Keratinocyte (primary cell): ENCODE measurements around the gene PGC. TPM values are rescaled to one million over a fixed set of nuclear protein-coding genes. Genes with fewer than 3 reads are reported as not detected.

Experiments used
- DNase-seq: peaks from one replicate; pipeline ENCODE4 v3.0.0-alpha.2; 2011; ENCODE audit warnings: low read depth, missing footprints, low spot score
- FAIRE-seq: peaks from 2 replicates; lab custom pipeline; 2011; peaks lifted over from hg19 to GRCh38; lab: Jason Lieb, UNC
- H2AFZ ChIP-seq: 2 replicates; pipeline ENCODE4 v1.6.0; 2012; ENCODE audit warnings: low read length, control low read depth, inconsistent platforms; ENCODE audit not compliant: control insufficient read depth
- H3K27ac ChIP-seq: 2 replicates; pipeline ENCODE4 v1.5.1; 2011; ENCODE audit warnings: low read length; ENCODE audit not compliant: control insufficient read depth, insufficient read depth
- H3K27me3 ChIP-seq: 3 replicates; pipeline ENCODE4 v1.6.0; 2011; ENCODE audit warnings: low read length; ENCODE audit not compliant: control insufficient read depth, insufficient read depth; ENCODE audit errors: extremely low read depth
- H3K36me3 ChIP-seq, 2 experiments: 2 replicates in 1 of 2; 3 replicates in 1 of 2; pipeline ENCODE4 v1.5.1; 2011; ENCODE audit warnings: low read length in 2 of 2, mild to moderate bottlenecking in 1 of 2; ENCODE audit not compliant: control insufficient read depth in 2 of 2, insufficient read depth in 2 of 2; ENCODE audit errors: extremely low read depth in 1 of 2
- H3K4me1 ChIP-seq: 3 replicates; pipeline ENCODE4 v1.5.1; 2011; ENCODE audit warnings: low read length; ENCODE audit not compliant: control insufficient read depth, insufficient read depth; ENCODE audit errors: extremely low read depth
- H3K4me2 ChIP-seq: 3 replicates; pipeline ENCODE4 v1.6.0; 2011; ENCODE audit warnings: low read depth, low read length; ENCODE audit not compliant: control insufficient read depth, insufficient read depth; ENCODE audit errors: extremely low read depth
- H3K4me3 ChIP-seq, 3 experiments: fragments of 200-600 bp in 1 of 3; sonication (generic) in 1 of 3; 2 replicates in 2 of 3; 3 replicates in 1 of 3; pipeline ENCODE4 v1.5.1; 2011 to 2016; ENCODE audit warnings: low read length in 3 of 3, mild to moderate bottlenecking in 3 of 3, control low read depth in 2 of 3, inconsistent platforms in 1 of 3, low read depth in 1 of 3, mixed read lengths in 1 of 3, mixed run types in 1 of 3, moderate library complexity in 1 of 3; ENCODE audit not compliant: control insufficient read depth in 2 of 3, insufficient read depth in 2 of 3; ENCODE audit errors: extremely low read depth in 1 of 3
- H3K79me2 ChIP-seq: 2 replicates; pipeline ENCODE4 v1.6.0; 2012; ENCODE audit warnings: low read length; ENCODE audit not compliant: control insufficient read depth, insufficient read depth
- H3K9ac ChIP-seq: 3 replicates; pipeline ENCODE4 v1.6.0; 2011; ENCODE audit warnings: low read length; ENCODE audit not compliant: control insufficient read depth, insufficient read depth; ENCODE audit errors: extremely low read depth
- H3K9me1 ChIP-seq: 3 replicates; pipeline ENCODE4 v1.6.0; 2011; ENCODE audit warnings: low read length; ENCODE audit not compliant: control insufficient read depth, insufficient read depth; ENCODE audit errors: extremely low read depth
- H3K9me3 ChIP-seq: 2 replicates; pipeline ENCODE4 v1.5.1; 2012; ENCODE audit warnings: low read depth, low read length; ENCODE audit not compliant: control insufficient read depth
- H4K20me1 ChIP-seq: 3 replicates; pipeline ENCODE4 v1.6.0; 2011; ENCODE audit warnings: low read length; ENCODE audit not compliant: control insufficient read depth, insufficient read depth; ENCODE audit errors: extremely low read depth
- EZH2 ChIP-seq: IDR thresholded peaks from one replicate; pipeline ENCODE4 v1.6.1; 2012; ENCODE audit warnings: inconsistent platforms, mild to moderate bottlenecking, low read length, moderate library complexity
- dilution Hi-C: fragments of 300-500 bp; cut with MboI; formaldehyde crosslinking; loops from one replicate; pipeline ENCODE4 v1.7.0; 2020; ENCODE audit warnings: low sequenced_read_pairs; ENCODE audit not compliant: extremely low pct_ligation_motif_present
- polyA plus RNA-seq, 5 experiments: library from polyadenylated mRNA; depleted of rRNA in 3 of 5; stranded (reverse) in 3 of 5; stranded (forward) in 1 of 5; unstranded in 1 of 5; fragments of >200 nt; gene quantifications; 1 replicate in 1 of 5; 2 replicates in 3 of 5; 3 replicates in 1 of 5; pipeline versions ENCODE4 v1.2.1 to v1.2.3, GENCODE V29; 2011 to 2012; ENCODE audit warnings: missing spikeins in 2 of 5, low read depth in 1 of 5, low replicate concordance in 1 of 5
- TF ChIP-seq, protein P1 (sequence below), 3 experiments: IDR thresholded peaks in 1 of 3; conservative IDR thresholded peaks in 1 of 3; optimal IDR thresholded peaks in 1 of 3; 2 replicates in 2 of 3; 3 replicates in 1 of 3; pipeline versions ENCODE3 to v1.5.1; 2011; ENCODE audit warnings: low read length in 3 of 3, mild to moderate bottlenecking in 3 of 3, moderate library complexity in 2 of 3, control low read depth in 1 of 3, inconsistent platforms in 1 of 3; ENCODE audit not compliant: insufficient read depth in 2 of 3; ENCODE audit errors: extremely low read depth in 1 of 3

The PGC gene
- polyA plus RNA-seq, 1 donor (not counting 4 experiments of a cell fraction or from before 2014, with no cell fraction given), result not detected

DNA sequence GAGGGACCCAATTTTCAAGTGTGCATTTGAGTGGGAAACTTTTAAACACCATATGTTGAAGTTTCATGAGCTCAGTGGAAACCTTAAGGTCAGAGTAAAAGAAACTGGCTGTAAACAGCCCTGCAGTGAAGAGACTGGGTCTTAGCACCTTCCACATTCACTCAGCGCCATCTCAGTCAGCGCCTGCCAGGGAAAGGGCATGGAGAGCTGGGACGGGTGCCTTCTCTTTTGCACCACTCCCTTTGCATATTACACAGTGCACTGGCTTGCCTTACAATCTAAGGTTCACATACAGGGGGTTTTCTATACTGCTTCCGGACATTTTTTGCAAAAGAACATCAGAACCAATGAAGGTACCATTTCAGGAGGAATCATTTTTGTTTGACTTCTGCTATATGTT, 44.8 kb upstream of the PGC start:
- Histone ChIP-seq H3K9me1 (no peaks in the 10 kb centered on the region), H3K27ac (no peak overlapping the region), H3K4me3 (no peak overlapping the region), H3K27me3 (no peaks in the 10 kb centered on the region), H2AFZ (no peak overlapping the region), H3K9me3 (no peaks in the 10 kb centered on the region), H3K9ac (no peak overlapping the region), H4K20me1 (no peaks in the 10 kb centered on the region), H3K36me3 (peaks cover 18% of the 10 kb centered on the region in 2 experiments), H3K4me1 (peaks cover 5% of the 10 kb centered on the region), H3K79me2 (peaks cover 17% of the 10 kb centered on the region), H3K4me2 (no peak overlapping the region)
- no peak for FAIRE-seq
- DNase-seq, result no peak
- TF ChIP-seq, protein P1, sequence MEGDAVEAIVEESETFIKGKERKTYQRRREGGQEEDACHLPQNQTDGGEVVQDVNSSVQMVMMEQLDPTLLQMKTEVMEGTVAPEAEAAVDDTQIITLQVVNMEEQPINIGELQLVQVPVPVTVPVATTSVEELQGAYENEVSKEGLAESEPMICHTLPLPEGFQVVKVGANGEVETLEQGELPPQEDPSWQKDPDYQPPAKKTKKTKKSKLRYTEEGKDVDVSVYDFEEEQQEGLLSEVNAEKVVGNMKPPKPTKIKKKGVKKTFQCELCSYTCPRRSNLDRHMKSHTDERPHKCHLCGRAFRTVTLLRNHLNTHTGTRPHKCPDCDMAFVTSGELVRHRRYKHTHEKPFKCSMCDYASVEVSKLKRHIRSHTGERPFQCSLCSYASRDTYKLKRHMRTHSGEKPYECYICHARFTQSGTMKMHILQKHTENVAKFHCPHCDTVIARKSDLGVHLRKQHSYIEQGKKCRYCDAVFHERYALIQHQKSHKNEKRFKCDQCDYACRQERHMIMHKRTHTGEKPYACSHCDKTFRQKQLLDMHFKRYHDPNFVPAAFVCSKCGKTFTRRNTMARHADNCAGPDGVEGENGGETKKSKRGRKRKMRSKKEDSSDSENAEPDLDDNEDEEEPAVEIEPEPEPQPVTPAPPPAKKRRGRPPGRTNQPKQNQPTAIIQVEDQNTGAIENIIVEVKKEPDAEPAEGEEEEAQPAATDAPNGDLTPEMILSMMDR (optimal IDR thresholded peaks at IDR 0.05 in 1 of 3, IDR thresholded peaks at IDR 0.05 in 1 of 3, conservative IDR thresholded peaks at IDR 0.05 in 1 of 3; ENCODE audit: extremely low read depth in 1 of 3, insufficient read depth in 2 of 3, low read length in 3 of 3), result no peak
- no peak for TF ChIP-seq EZH2
- dilution Hi-C loops, result no loop called here

DNA sequence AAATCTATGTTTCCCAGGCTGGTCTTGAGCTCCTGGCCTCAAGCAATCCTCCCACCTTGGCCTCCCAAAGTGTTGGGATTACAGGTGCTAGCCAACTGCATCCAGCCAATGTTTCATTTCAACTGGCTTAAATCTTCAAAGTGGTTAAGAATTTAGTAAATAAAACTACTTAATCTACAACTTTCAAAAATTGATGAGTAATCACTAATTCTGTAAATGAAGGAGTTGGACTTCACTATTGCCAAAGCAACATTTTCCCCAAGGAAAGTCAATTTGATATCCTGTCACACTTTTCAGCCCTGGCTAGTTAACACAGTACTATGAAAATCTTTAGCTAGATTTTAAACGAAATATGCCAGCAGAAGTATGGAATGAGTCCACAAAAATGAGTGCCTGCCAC, 44.1 kb upstream of the PGC start:
- Histone ChIP-seq H3K36me3 (peaks cover 16 to 18% of the 10 kb centered on the region in 2 experiments), H3K4me1 (peaks cover 5% of the 10 kb centered on the region), H3K4me2 (no peak overlapping the region), H3K27me3 (no peaks in the 10 kb centered on the region), H2AFZ (no peak overlapping the region), H3K9ac (no peak overlapping the region), H3K79me2 (peaks cover 17% of the 10 kb centered on the region), H4K20me1 (no peaks in the 10 kb centered on the region), H3K9me1 (no peaks in the 10 kb centered on the region), H3K4me3 (no peak overlapping the region), H3K9me3 (no peaks in the 10 kb centered on the region), H3K27ac (no peak overlapping the region)
- dilution Hi-C loops, result no loop called here
- no peak for DNase-seq
- no peak for TF ChIP-seq EZH2
- TF ChIP-seq, protein P1 (optimal IDR thresholded peaks at IDR 0.05 in 1 of 3, IDR thresholded peaks at IDR 0.05 in 1 of 3, conservative IDR thresholded peaks at IDR 0.05 in 1 of 3; ENCODE audit: extremely low read depth in 1 of 3, insufficient read depth in 2 of 3, low read length in 3 of 3), result no peak
- no peak for FAIRE-seq
